H1 (cell line): Measurements from ENCODE around the gene SPECC1. TPM values are rescaled to one million over a fixed set of nuclear protein-coding genes. Genes with fewer than 3 reads are reported as not detected.

Experiments used
- ASH2L ChIP-seq: fragments of 200-600, 300-600 bp; sonication (generic); IDR thresholded peaks from one replicate; pipeline ENCODE4 v1.7.1; 2017; ENCODE audit warnings: low read length
- CEBPB ChIP-seq: IDR thresholded peaks from 2 replicates; pipeline ENCODE4 v1.6.1; 2012; ENCODE audit warnings: low read depth, low read length
- CHD1 ChIP-seq: IDR thresholded peaks from 2 replicates; pipeline ENCODE4 v1.6.1; 2012; ENCODE audit warnings: low read depth, low read length, improper control_type of control experiment
- CHD2 ChIP-seq: IDR thresholded peaks from 2 replicates; pipeline ENCODE4 v1.6.1; 2012; ENCODE audit warnings: low read length, improper control_type of control experiment
- CREB1 ChIP-seq: IDR thresholded peaks from 2 replicates; pipeline ENCODE4 v1.6.1; 2012; ENCODE audit warnings: inconsistent platforms
- CTBP2 ChIP-seq: IDR thresholded peaks from 2 replicates; pipeline ENCODE4 v1.7.0; 2011; ENCODE audit warnings: borderline replicate concordance, mild to moderate bottlenecking, moderate library complexity, mixed read lengths, low read length; ENCODE audit not compliant: insufficient read depth, insufficient read length
- EGR1 ChIP-seq: IDR thresholded peaks from 2 replicates; pipeline ENCODE4 v1.6.1; 2011; ENCODE audit warnings: low read depth, low read length, borderline replicate concordance
- EZH2 ChIP-seq: fragments of 200-600 bp; sonication (generic); IDR thresholded peaks from 2 replicates; pipeline ENCODE4 v1.7.1; 2012; ENCODE audit warnings: low read depth, mild to moderate bottlenecking, moderate library complexity, low read length, inconsistent platforms; ENCODE audit not compliant: severe bottlenecking
- KDM1A ChIP-seq: fragments of 200-600, 300-600 bp; sonication (generic); IDR thresholded peaks from 2 replicates; pipeline ENCODE4 v1.7.1; 2016; ENCODE audit warnings: mild to moderate bottlenecking, low read length, borderline replicate concordance
- KDM5A ChIP-seq: fragments of 200-600 bp; IDR thresholded peaks from 2 replicates; pipeline ENCODE4 v1.7.1; 2012; ENCODE audit warnings: mild to moderate bottlenecking, low read length, inconsistent platforms, mixed read lengths
- MAX ChIP-seq: IDR thresholded peaks from 2 replicates; pipeline ENCODE4 v1.6.1; 2012; ENCODE audit warnings: inconsistent platforms
- NANOG ChIP-seq: IDR thresholded peaks from 2 replicates; pipeline ENCODE4 v1.6.1; 2011; ENCODE audit warnings: low read length, low read depth, mild to moderate bottlenecking, inconsistent platforms; ENCODE audit not compliant: insufficient read depth, poor library complexity, severe bottlenecking
- POLR2A ChIP-seq, 2 experiments: IDR thresholded peaks; 1 replicate in 1 of 2; 2 replicates in 1 of 2; pipeline ENCODE4 v1.6.1; 2011; ENCODE audit warnings: low read depth in 2 of 2, low read length in 2 of 2, mild to moderate bottlenecking in 2 of 2; ENCODE audit errors: control extremely low read depth in 1 of 2
- RAD21 ChIP-seq, 2 experiments: IDR thresholded peaks in 1 of 2; conservative IDR thresholded peaks in 1 of 2; 2 replicates each; pipeline ENCODE4 v1.6.1; 2011; ENCODE audit warnings: low read depth in 2 of 2, low read length in 2 of 2, improper control_type of control experiment in 1 of 2, inconsistent platforms in 1 of 2, mild to moderate bottlenecking in 1 of 2, moderate library complexity in 1 of 2
- RBBP5 ChIP-seq: IDR thresholded peaks from 2 replicates; pipeline ENCODE4 v1.7.1; 2012; ENCODE audit warnings: low read depth, mild to moderate bottlenecking, inconsistent platforms, low read length, moderate library complexity, borderline replicate concordance
- RXRA ChIP-seq: IDR thresholded peaks from 2 replicates; pipeline ENCODE4 v1.6.1; 2011; ENCODE audit warnings: low read depth, mild to moderate bottlenecking, low read length, moderate library complexity; ENCODE audit not compliant: insufficient read depth
- SIRT6 ChIP-seq: IDR thresholded peaks from one replicate; pipeline ENCODE4 v1.7.1; 2012; ENCODE audit warnings: low read length, inconsistent platforms
- SIX5 ChIP-seq: IDR thresholded peaks from 2 replicates; pipeline ENCODE4 v1.6.1; 2011; ENCODE audit warnings: mild to moderate bottlenecking, low read depth, low read length
- SP2 ChIP-seq: IDR thresholded peaks from 2 replicates; pipeline ENCODE4 v1.6.1; 2012; ENCODE audit warnings: mild to moderate bottlenecking, low read length, inconsistent platforms
- SP4 ChIP-seq: IDR thresholded peaks from 2 replicates; pipeline ENCODE4 v1.6.1; 2012; ENCODE audit warnings: low read length, inconsistent platforms
- TAF1 ChIP-seq: IDR thresholded peaks from 2 replicates; pipeline ENCODE4 v1.6.1; 2011; ENCODE audit warnings: mild to moderate bottlenecking, low read depth, low read length
- TAF7 ChIP-seq: optimal IDR thresholded peaks from 2 replicates; pipeline ENCODE3; 2011; ENCODE audit warnings: low read depth, mild to moderate bottlenecking, inconsistent platforms, low read length, moderate library complexity, borderline replicate concordance
- TEAD4 ChIP-seq: IDR thresholded peaks from 2 replicates; pipeline ENCODE4 v1.6.1; 2012; ENCODE audit warnings: low read depth, low read length, inconsistent platforms, mixed read lengths
- polyA plus RNA-seq, 7 experiments: library from polyadenylated mRNA; depleted of rRNA in 3 of 7; stranded (reverse) in 5 of 7; unstranded in 2 of 7; fragments of >200 nt in 5 of 7; fragments of 200-250 nt in 2 of 7; gene quantifications; 1 replicate in 5 of 7; 2 replicates in 1 of 7; 4 replicates in 1 of 7; pipeline versions ENCODE4 v1.2.1 to v1.2.3, GENCODE V29; 2011 to 2013; ENCODE audit warnings: missing spikeins in 2 of 7, mixed read lengths in 2 of 7
- total RNA-seq: library from RNA; stranded (reverse); fragmentation: NEBNext Ultra II Directional; extraction: Animal tissue kit (Norgen Biotek cat#: 25700); gene quantifications from 2 replicates; pipeline ENCODE4 v1.2.1, GENCODE V29; 2021
- TF ChIP-seq, protein P1 (sequence below): IDR thresholded peaks from 2 replicates; pipeline ENCODE4 v1.6.1; 2012; ENCODE audit warnings: low read length, inconsistent platforms

Gene SPECC1
- total and polyA plus RNA-seq, 2 of the 8 experiments (the other 6 are each of a cell fraction or from before 2014, with no cell fraction given), result 35.8 to 87.9 TPM

GRCh38 chr17:19979917-19980770, 29.0 kb upstream of the SPECC1 start (continued):
- TF ChIP-seq TAF1, result peak; percentile 93
- TF ChIP-seq RBBP5, result peak; percentile 31; the same call in 1 of the 2 replicates
- TF ChIP-seq SIRT6, result no peak
- no peak for TF ChIP-seq RAD21 (IDR thresholded peaks at IDR 0.05 in 1 of 2, conservative IDR thresholded peaks at IDR 0.05 in 1 of 2; ENCODE audit: low read depth in 2 of 2, low read length in 2 of 2)
- no peak for TF ChIP-seq CEBPB
- TF ChIP-seq SP4, result no peak
- no peak for TF ChIP-seq KDM5A
- peak; percentile 91 to 94 for TF ChIP-seq POLR2A (IDR thresholded peaks at IDR 0.05; ENCODE audit: control extremely low read depth in 1 of 2, low read depth in 2 of 2, low read length in 2 of 2)
- TF ChIP-seq KDM1A, result no peak
- peak; percentile 38 for TF ChIP-seq CTBP2
- TF ChIP-seq EGR1, result no peak
- TF ChIP-seq, protein P1, sequence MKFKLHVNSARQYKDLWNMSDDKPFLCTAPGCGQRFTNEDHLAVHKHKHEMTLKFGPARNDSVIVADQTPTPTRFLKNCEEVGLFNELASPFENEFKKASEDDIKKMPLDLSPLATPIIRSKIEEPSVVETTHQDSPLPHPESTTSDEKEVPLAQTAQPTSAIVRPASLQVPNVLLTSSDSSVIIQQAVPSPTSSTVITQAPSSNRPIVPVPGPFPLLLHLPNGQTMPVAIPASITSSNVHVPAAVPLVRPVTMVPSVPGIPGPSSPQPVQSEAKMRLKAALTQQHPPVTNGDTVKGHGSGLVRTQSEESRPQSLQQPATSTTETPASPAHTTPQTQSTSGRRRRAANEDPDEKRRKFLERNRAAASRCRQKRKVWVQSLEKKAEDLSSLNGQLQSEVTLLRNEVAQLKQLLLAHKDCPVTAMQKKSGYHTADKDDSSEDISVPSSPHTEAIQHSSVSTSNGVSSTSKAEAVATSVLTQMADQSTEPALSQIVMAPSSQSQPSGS, result no peak
- TF ChIP-seq CHD2, result peak; percentile 50
- peak; percentile 18; the same call in 1 of the 2 replicates for TF ChIP-seq CHD1
- no peak for TF ChIP-seq MAX
- no peak for TF ChIP-seq RXRA
- TF ChIP-seq TEAD4, result no peak
- no peak for TF ChIP-seq SIX5
- no peak for TF ChIP-seq EZH2
- no peak for TF ChIP-seq NANOG
- TF ChIP-seq CREB1, result no peak
- TF ChIP-seq TAF7, result peak; percentile 81
- TF ChIP-seq SP2, result no peak
- peak; percentile 50 for TF ChIP-seq ASH2L
